ENCODE results near the gene LAMA5. TPM values are rescaled to one million over a fixed set of nuclear protein-coding genes. Genes with fewer than 3 reads are reported as not detected.

Gene LAMA5
- polyA plus RNA-seq, 2 of the 4 experiments (the other 2 are of a cell fraction) = 20.4 to 196 TPM

- peak; percentile 93 to 94 for TF ChIP-seq RAD21 (conservative IDR thresholded peaks at IDR 0.05 in 1 of 2, IDR thresholded peaks at IDR 0.05 in 1 of 2)
- TF ChIP-seq JUN (IDR thresholded peaks at IDR 0.05) = 0 out of 5 replicates have a peak, but pooled peaks of 1 of the 2 experiments have one; percentile 36
- no peak for TF ChIP-seq RNF2 (IDR thresholded peaks at IDR 0.05; ENCODE audit: borderline replicate concordance, low read depth)
- peak; percentile 90 for TF ChIP-seq SMC3 (IDR thresholded peaks at IDR 0.05)
- TF ChIP-seq MAZ (IDR thresholded peaks at IDR 0.05; ENCODE audit: borderline replicate concordance, low read depth, low read length) = peak; percentile 80; the same call in 1 of the 2 replicates
- TF ChIP-seq MAX (IDR thresholded peaks at IDR 0.05) = peak; percentile 42; the same call in 1 of the 2 replicates
- TF ChIP-seq, protein P1, sequence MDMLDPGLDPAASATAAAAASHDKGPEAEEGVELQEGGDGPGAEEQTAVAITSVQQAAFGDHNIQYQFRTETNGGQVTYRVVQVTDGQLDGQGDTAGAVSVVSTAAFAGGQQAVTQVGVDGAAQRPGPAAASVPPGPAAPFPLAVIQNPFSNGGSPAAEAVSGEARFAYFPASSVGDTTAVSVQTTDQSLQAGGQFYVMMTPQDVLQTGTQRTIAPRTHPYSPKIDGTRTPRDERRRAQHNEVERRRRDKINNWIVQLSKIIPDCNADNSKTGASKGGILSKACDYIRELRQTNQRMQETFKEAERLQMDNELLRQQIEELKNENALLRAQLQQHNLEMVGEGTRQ (IDR thresholded peaks at IDR 0.05) = no peak
- TF ChIP-seq KDM1A (IDR thresholded peaks at IDR 0.05; ENCODE audit: low read depth) = no peak
- TF ChIP-seq, protein P2, sequence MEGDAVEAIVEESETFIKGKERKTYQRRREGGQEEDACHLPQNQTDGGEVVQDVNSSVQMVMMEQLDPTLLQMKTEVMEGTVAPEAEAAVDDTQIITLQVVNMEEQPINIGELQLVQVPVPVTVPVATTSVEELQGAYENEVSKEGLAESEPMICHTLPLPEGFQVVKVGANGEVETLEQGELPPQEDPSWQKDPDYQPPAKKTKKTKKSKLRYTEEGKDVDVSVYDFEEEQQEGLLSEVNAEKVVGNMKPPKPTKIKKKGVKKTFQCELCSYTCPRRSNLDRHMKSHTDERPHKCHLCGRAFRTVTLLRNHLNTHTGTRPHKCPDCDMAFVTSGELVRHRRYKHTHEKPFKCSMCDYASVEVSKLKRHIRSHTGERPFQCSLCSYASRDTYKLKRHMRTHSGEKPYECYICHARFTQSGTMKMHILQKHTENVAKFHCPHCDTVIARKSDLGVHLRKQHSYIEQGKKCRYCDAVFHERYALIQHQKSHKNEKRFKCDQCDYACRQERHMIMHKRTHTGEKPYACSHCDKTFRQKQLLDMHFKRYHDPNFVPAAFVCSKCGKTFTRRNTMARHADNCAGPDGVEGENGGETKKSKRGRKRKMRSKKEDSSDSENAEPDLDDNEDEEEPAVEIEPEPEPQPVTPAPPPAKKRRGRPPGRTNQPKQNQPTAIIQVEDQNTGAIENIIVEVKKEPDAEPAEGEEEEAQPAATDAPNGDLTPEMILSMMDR (IDR thresholded peaks at IDR 0.05) = peak; percentile 89
- Histone ChIP-seq H3K4me3 (no peak overlapping the region), H3K4me1 (peaks cover 43% of the 10 kb centered on the region), H3K27ac (peak overlapping the region; percentile 55 to 78), H3K9me3 (no peaks in the 10 kb centered on the region), H3K4me2 (peak overlapping the region; percentile 27; the same call in 1 of the 3 replicates)
- FAIRE-seq (no peak), DNase-seq (ENCODE audit: low read depth in 1 of 2, low spot score in 1 of 2) (peak in 1 of 2 experiments; percentile 87), ATAC-seq (peak; percentile 78 to 82)
- ChIA-PET POLR2A (interaction anchor here (0.6 to 1.4 kb wide), 6 partner anchors 14 to 80 kb away, joined by 3 to 6 read pairs (median 4); partner anchors contain the start of gene ADRM1), CTCF (interaction anchor here (0.6 to 11.0 kb wide), 39 partner anchors 8 to 374 kb away, joined by 3 to 290 read pairs (median 5); partner anchors contain the start of genes ADRM1 and LAMA5)
- 38% methylated on average over 15 of the region's 18 CpGs for WGBS (ENCODE audit: missing lambda C conversion rate)
Observed at GRCh38 chr20:62382306-62383198, 15.4 kb upstream of the LAMA5 start.

- Histone ChIP-seq H3K4me2 (peak overlapping the region; percentile 62), H3K9me3 (no peaks in the 10 kb centered on the region), H3K4me1 (peaks cover 51% of the 10 kb centered on the region), H3K4me3 (no peak overlapping the region), H3K27ac (peak overlapping the region; percentile 78 to 91)
- DNase-seq (ENCODE audit: low read depth in 1 of 2, low spot score in 1 of 2) = no peak
- ChIA-PET CTCF (interaction anchor here (0.9 to 11.0 kb wide), 27 partner anchors 8 to 371 kb away, joined by 3 to 290 read pairs (median 12); partner anchors contain the start of genes ADRM1 and LAMA5), POLR2A (interaction anchor here (1.4 kb wide), 1 partner anchor 13 kb away, joined by 3 read pairs; no protein-coding TSS in a partner anchor)
- ATAC-seq = no peak
- 95% methylated on average over 6 of the region's 6 CpGs for WGBS (ENCODE audit: missing lambda C conversion rate)
- FAIRE-seq = no peak
- TF ChIP-seq JUNB (IDR thresholded peaks at IDR 0.05) (no peak), RAD21 (conservative IDR thresholded peaks at IDR 0.05 in 1 of 2, IDR thresholded peaks at IDR 0.05 in 1 of 2) (no peak), PHF8 (IDR thresholded peaks at IDR 0.05; ENCODE audit: borderline replicate concordance, low read depth) (no peak), NFE2L2 (conservative IDR thresholded peaks at IDR 0.05; ENCODE audit: low read length) (no peak), HOXB5 (CRISPR knock-in tag; IDR thresholded peaks at IDR 0.05) (no peak), NPAS2 (CRISPR knock-in tag; IDR thresholded peaks at IDR 0.05; ENCODE audit: borderline replicate concordance) (no peak), ZC3H11A (IDR thresholded peaks at IDR 0.05) (no peak; the same call in 1 of the 2 replicates), ESRRA (IDR thresholded peaks at IDR 0.05; ENCODE audit: borderline replicate concordance, low read length) (no peak)
- TF ChIP-seq, protein P2 (IDR thresholded peaks at IDR 0.05) = no peak
Observed at GRCh38 chr20:62381842-62382241, 14.7 kb upstream of the LAMA5 start.

Measured in A549 (cell line).